Fibroblast of skin of scalp (primary cell): ENCODE measurements around the gene ERN1.
"Not testable (repeated sequence)": the region's sequence is repeated elsewhere in the genome, so short reads cannot be mapped to it uniquely, and the experiment has no call there.

Experiments used
- DNase-seq: peaks from one replicate; pipeline ENCODE4 v3.0.0-alpha.2; 2013

The ERN1 gene

DNA sequence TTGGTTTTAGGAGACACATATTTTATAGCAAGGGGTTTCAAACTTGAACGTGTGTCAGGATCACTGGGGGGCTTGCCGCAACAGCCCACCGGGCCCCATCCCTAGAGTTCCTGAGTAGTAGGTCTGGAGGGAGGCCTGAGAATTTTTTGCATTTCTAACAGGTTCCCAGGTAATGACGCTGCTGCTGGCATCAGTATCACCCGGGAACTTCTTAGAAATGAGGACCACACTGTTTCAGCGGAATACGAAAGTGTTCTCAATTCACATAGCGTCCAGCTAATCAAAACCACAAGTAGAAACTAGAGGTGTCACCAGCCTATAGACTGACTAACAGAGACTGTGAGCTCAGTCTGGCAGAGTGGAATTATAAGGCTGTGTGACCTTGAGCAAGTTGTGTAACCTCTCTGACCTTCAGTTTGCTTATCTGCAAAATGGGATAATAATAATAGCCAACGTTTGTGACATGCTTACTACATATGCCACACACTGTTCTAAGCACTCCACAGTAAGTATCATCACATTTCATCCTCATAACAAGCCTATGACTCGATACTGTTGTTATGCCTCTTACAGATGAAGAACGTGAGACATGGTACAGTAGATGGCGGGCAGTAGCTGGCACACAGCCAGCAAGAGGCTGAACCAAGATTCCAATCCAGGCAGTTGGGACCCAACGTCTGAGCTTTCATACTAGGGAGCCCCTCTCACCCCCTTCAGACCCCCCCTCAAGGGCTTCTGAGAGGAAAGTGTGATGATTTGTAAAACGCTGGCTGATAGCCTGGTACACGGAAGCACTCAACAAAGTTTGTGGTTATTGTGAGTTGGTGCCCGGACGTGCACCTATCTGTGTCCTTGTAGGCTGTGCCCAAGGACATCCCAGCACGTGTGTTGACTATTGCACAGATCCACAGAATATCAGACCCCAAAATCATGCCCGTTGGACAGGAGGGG is 104.9 kb downstream of the ERN1 start:
- DNase-seq: peak; percentile 35

DNA sequence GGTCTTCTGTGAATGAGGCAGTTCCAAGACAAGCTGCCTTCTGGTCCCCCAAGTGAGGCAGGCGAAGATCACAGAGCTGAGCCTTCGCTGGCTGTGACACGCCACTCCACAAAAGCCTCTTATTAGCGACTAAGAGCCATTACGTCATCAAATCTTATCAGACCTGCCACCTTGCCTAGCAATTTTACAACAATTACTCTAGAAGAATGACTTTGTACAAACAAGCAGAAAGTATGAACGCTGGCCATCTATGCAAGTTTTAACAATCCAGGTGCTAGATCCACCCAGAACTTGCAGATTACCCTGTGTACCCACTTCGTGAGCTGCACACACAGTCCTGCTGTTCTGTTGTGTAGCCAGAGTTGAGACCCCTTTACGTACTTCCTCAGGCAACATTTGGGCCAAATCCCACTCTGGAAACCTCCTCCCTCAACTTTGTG is 105.7 kb downstream of the ERN1 start:
- no peak for DNase-seq

DNA sequence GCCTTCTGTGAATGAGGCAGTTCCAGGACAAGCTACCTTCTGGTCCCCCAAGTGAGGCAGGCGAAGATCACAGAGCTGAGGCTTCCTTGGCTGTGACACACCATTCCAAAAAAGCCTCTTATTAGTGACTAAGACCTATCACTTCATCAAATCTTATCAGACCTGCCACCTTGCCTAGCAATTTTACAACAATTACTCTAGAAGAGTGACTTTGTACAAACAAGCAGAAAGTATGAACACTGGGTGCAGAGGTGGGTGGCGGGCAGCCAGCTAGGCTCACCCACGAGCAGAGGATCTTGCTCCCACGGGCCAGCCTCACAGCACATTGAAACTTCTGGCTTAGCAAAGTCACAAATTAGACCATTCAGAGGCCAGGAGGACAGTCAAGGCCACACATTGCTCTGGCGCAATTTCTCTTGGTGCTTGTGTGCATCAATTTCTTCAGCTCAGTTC is 107.3 kb downstream of the ERN1 start:
- no peak for DNase-seq

DNA sequence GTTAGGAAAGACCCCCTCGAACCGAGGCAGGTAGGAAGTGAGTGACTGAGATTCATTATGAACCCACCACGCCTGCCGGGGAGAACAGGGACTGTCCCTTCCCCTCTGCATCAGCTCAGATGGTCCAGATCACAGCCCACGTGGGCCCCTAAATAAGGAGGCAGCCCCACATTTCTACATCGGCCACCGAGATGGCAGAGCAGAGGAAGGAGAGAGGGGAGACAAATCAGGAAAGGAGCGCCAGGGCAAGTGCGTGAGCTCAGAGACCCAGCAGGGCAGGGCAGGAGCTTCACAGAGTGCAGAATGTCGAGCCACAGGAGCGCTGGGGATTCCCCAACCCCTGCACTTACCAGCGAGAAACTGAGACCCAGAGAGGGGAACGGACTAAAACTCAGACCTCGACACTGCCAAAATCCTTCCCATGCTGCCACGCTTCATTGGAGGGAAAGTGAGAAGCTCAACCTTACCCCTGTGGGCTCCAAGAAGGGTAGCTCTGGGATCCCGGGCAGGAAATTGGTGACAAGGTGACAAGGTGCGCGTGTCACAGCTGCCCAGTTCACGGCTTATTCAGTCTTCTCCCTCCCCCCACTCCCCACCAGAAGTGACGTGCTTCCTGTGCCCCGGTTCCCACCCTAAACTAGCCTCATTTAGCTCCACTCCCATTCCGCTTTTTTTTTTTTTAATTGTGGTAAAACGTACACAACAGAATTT is 109.7 kb downstream of the ERN1 start, which contains the start of gene ICAM2:
Gene ICAM2 (minus strand): TSS at position 578 of the 711 bp plus-strand sequence. CDS start 13,942 bp downstream, outside the sequence.
- no peak for DNase-seq

DNA sequence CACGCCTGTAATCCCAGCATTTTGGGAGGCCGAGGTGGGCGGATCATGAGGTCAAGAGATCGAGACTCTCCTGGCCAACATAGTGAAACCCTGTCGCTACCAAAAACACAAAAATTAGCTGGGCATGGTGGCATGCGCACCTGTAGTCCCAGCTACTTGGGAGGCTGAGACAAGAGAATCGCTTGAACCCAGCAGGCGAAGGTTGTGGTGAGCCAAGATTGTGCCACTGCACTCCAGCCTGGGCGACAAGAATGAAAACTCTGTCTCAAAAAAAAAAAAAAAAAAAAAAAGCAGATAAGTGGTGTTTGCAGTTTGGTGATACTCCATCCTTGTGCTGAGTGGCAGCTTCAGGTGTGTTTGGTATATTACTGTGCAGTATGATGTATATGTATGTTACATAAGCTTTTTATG is 110.4 kb downstream of the ERN1 start:
- DNase-seq: not testable (repeated sequence)

GRCh38 chr17:64017381-64017980 is 112.5 kb downstream of the ERN1 start:
- DNase-seq: no peak

DNA sequence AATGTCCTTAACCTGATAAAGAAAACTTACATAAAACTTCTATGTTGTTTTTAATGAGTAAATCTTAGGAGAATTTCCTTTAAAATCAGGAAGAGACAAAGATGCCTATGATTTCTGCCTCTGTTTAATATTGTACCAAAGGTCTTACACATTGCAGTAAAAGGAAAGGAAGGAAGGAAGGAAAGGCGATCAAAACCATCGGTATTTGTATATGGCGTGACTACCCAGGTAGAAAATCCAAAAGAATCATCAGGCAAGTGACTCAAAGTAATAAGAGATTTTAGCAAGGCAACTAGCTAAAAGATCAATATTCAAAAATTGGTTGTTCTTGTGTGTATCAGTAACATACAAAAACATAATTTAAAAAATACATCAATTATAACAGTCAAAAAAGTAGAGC is 113.0 kb downstream of the ERN1 start:
- no peak for DNase-seq

DNA sequence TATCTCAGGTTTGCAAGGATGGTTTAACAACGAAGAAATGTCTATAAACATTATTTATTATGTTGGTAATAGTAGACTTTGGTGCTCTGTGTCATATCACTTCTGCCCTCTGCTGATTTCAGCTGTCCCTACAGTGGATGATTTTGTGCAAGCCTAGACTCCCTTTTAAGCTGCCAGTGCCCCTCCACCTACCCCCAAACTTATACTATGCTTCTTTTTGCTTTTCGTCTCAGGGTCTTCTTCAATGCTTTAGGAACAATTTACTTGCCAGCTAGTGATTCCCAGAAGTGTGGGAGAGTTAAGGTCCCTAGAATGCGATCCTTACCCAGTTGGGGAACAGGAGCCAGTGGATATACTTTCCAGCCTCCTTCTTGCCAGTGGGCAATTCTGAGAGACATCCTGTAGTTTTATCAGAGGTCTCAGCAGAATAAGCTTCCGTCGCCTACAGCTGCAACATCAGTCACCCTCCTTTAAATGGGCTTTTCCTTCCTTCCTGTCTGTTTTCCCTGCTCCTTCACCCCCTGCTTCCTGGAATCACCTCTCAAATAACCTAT is 113.6 kb downstream of the ERN1 start:
- no peak for DNase-seq

GRCh38 chr17:64015447-64015846 is 114.5 kb downstream of the ERN1 start:
- DNase-seq: no peak

- DNase-seq: no peak
Observed at GRCh38 chr17:64009571-64010402, 120.2 kb downstream of the ERN1 start.

DNA sequence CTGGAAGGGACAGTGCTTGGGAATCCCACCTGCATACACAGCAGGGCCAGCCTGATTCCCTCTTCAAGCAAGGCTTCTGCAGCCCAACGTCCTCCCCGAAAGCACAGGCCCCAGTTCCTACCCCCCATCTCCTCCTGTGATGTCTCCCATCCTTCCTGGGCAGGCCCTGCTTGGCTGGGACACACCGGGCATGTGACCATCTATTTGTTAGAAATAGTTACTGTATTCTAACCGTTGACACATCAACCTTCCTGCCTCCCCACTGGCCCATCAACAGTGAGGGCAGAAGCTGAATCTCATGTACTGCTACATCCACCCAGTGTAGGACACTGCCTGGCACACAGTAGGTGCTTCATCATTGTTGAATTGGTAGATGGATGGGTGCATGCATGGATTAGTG is 121.1 kb downstream of the ERN1 start:
- DNase-seq: no peak

DNA sequence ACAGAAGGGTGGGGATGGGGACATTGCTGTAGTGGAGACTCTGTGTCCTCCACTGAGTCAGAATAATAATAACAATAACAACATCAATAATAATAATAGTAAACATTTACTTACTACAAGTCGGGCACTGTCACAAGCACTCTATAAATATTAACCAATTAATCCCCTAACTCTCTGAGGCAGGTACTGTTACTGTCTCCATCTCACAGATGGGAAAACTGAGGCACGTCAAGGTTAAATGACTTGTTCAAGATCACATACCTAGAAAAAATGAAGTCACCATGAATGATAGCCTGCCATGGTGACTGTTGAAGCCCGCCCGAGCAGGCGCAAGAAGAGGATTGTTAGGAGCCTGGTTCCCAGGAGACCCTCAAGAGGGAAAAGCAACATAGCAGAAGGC is 121.6 kb downstream of the ERN1 start:
- no peak for DNase-seq

- no peak for DNase-seq
Observed at GRCh38 chr17:64007838-64008282, 122.1 kb downstream of the ERN1 start.

- not testable (repeated sequence) for DNase-seq
Observed at GRCh38 chr17:64007089-64007837, 122.7 kb downstream of the ERN1 start.

GRCh38 chr17:64006361-64007088 is 123.4 kb downstream of the ERN1 start:
- no peak for DNase-seq

DNA sequence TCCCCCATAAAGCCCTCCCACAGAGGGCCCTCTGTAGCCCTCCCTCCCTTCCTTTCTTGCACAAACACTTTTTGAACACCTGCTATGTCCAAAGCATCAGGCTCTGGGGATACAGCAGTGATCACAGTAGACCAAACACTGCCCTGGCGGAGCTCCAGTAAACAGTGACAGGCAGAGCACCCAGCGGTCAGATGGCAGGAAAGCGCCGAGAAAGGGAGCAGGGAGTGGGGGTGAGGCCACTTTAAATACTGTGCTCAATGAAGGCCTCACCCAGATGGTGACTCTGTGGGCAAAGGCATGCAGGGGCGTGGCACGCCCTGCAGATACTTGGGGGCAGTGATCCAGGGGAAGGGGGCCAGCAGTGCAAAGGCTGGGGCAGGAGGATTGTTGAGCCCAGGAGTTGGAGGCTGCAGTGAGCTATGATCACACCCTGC is 124.2 kb downstream of the ERN1 start:
- no peak for DNase-seq

DNA sequence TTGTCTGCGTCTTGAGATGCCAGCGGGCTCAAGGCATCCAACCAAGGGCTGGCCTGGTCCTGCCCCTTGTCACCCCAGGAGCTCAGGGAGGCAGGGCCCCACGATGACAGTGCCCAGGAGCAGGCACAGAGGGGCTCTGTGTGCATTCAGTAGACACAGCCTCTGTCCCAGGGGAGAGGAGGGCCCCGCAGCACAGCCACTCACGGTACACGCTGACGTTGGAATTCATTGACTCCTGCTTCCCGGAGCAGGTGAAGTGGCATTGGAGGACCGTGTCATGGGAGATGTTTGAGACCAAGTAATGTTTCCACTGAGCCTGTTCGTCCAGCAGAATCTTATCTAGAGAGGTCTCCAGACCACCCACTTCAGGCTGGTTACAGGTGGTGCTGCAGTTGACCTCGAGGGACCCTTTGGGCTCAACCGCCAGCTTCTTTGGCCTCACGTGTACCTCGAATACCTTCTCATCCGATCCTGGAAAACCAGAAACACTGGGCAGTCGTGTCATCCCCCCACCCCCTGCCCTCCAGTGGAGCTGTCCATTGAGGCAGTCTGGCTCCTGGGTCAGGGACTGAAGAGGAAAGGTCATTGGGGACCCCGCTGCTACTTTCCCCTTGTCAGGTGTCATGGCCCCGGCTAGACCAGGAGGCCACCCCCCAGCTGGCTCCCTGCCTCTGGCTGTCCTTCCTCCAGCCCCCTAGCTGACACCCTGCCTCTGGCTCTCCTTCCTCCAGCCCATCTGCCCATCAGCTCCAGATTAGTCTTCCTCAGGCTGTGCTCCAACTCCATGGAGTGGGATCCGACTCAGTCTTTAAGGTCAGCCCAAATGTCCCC is 124.8 kb downstream of the ERN1 start:
- DNase-seq: no peak

DNA sequence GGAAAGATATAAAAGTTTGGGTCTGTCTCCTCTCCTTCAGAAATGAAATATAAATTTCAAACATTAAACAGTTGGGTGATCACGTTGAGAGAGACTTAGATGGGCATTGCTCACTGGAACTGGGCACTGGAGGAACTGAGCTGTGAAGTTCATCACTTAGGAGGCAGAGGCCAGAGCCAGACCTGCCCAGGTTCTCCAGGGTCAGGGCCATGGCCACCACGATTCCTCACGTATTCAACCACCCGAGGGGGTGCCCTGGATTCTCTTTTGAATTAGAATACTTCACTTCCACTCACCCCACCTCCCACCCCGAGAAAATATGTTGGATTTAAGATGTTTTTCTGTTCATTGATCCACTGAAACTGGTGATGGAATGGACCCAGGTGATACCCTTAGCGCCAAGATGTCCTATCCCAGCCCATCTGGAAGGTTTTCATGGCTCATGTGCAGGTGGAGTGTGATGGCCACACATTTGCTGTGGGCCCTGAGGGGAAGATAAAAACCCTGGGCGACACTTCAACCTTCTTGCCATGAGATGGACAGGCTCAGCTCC is 125.7 kb downstream of the ERN1 start:
- no peak for DNase-seq
